Lower leg skin (tissue), 4 donors: ENCODE measurements around the gene DRG2. TPM values are rescaled to one million over a fixed set of nuclear protein-coding genes. Genes with fewer than 3 reads are reported as not detected.

Experiments
- DNase-seq, 2 donors: peaks; one replicate each; pipeline ENCODE4 v3.0.0-alpha.2; 2019; ENCODE audit warnings: low spot score in 2 of 2
- H3K4me3 ChIP-seq: fragments of 200-600 bp; sonication (generic); 2 replicates; pipeline ENCODE4 v1.5.1; 2017; ENCODE audit warnings: mild to moderate bottlenecking, low read depth; ENCODE audit not compliant: poor library complexity, severe bottlenecking
- POLR2A ChIP-seq, 2 donors: fragments of 450-650 bp; IDR thresholded peaks; one replicate each; pipeline ENCODE4 v1.6.1; 2016 to 2017; ENCODE audit warnings: antibody characterized with exemption in 2 of 2, mild to moderate bottlenecking in 1 of 2, moderate library complexity in 1 of 2
- WGBS, 2 donors: methylation state at CpG; one replicate each; pipeline ENCODE4 v1.1.5; 2018; 5-methylcytosine and 5-hydroxymethylcytosine counted together
- intact Hi-C: fragments of 100-400 bp; cut with DNase I; formaldehyde crosslinking; loops from one replicate; pipeline ENCODE4 v1.15.0; 2023; ENCODE audit warnings: low total_unique reads
- total RNA-seq, 4 donors: library from RNA; depleted of rRNA; stranded (reverse); fragments of >200 nt; gene quantifications; one replicate each; pipeline ENCODE4 v1.1.0, GENCODE V29; 2016
- TF ChIP-seq, protein P1 (sequence below), 3 donors: fragments of 450-650 bp; IDR thresholded peaks; one replicate each; pipeline ENCODE4 v1.5.1; 2016; ENCODE audit warnings: antibody characterized with exemption in 3 of 3, mild to moderate bottlenecking in 3 of 3, moderate library complexity in 2 of 3

DRG2 gene
- total RNA-seq, 4 donors from 2014 or later = 33.5 to 44.5 (median 37.4) TPM

DNA sequence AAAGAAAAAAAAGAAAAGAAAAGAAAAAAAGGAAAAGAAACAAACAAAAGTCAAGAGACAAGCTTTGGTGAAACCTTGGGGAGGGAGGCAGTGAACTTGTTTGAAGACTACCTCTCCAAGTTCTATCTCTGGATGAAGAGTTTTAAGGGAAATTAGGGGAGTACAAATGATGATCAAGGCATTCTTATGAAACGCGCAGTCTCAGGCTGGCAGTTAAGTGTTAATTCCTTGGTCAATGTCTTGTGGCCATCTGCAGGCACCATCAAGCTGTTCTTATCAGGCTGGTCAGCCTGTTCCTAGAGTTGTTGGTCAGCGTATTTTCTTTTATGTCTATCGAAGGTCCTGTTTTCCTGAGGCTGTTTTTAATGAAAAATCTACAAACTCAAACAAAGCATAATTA lies 8.2 kb upstream of the DRG2 start:
- H3K4me3 ChIP-seq = no peak overlapping the region
- no peak for TF ChIP-seq POLR2A (IDR thresholded peaks at IDR 0.05)
- TF ChIP-seq, protein P1, sequence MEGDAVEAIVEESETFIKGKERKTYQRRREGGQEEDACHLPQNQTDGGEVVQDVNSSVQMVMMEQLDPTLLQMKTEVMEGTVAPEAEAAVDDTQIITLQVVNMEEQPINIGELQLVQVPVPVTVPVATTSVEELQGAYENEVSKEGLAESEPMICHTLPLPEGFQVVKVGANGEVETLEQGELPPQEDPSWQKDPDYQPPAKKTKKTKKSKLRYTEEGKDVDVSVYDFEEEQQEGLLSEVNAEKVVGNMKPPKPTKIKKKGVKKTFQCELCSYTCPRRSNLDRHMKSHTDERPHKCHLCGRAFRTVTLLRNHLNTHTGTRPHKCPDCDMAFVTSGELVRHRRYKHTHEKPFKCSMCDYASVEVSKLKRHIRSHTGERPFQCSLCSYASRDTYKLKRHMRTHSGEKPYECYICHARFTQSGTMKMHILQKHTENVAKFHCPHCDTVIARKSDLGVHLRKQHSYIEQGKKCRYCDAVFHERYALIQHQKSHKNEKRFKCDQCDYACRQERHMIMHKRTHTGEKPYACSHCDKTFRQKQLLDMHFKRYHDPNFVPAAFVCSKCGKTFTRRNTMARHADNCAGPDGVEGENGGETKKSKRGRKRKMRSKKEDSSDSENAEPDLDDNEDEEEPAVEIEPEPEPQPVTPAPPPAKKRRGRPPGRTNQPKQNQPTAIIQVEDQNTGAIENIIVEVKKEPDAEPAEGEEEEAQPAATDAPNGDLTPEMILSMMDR (IDR thresholded peaks at IDR 0.05) = no peak
- intact Hi-C loops = no loop called here
- WGBS, 2 donors = 72 to 81% methylated on average over 4 of the region's 4 CpGs
- no peak for DNase-seq

DNA sequence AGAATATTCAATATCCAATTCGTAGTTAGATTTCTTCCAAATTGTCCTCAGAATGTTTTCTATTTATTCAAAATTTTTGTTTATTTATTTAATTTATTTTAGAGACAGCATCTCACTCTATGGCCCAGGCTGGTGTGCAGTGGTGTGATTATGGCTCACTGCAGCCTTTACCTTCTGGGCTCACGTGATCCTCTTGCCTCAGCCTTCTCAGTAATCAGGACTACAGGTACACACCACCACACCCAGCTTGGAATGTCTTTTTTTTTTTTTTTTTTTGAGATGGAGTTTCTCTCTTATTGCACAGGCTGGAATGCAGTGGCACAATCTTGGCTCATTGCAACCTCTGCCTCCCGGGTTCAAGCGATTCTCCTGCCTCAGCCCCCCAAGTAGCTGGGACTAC lies 3.5 kb upstream of the DRG2 start:
- H3K4me3 ChIP-seq = no peak overlapping the region
- 83 to 87% methylated on average over 4 of the region's 4 CpGs for WGBS, 2 donors
- TF ChIP-seq POLR2A (IDR thresholded peaks at IDR 0.05) = no peak
- TF ChIP-seq, protein P1 (IDR thresholded peaks at IDR 0.05) = no peak
- DNase-seq = no peak
- intact Hi-C loops = no loop called here

DNA sequence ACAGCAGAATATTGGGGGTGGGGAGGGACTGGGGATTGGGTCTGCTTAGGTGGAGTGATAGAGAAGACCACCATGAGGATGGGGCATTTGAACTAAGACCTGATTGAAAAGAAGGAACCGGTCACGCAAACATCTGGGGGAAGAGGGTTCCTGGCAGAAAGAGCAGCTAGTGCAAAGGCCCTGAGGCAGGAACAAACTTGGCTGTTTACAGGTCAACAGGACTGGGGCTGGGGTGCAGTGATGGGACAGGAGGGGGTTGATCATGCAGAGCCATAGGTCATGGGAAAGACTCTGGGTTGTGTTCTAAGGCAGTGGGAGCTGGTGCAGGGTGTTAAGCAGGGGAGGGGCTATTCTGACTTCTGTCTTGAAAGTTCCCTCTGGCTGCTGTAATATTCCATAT lies 1.9 kb downstream of the DRG2 start:
- 92% methylated on average over 2 of the region's 2 CpGs for WGBS, 2 donors
- no peak overlapping the region for H3K4me3 ChIP-seq
- DNase-seq = no peak
- intact Hi-C loops = no loop called here
- TF ChIP-seq, protein P1 (IDR thresholded peaks at IDR 0.05) = no peak
- TF ChIP-seq POLR2A (IDR thresholded peaks at IDR 0.05) = no peak

DNA sequence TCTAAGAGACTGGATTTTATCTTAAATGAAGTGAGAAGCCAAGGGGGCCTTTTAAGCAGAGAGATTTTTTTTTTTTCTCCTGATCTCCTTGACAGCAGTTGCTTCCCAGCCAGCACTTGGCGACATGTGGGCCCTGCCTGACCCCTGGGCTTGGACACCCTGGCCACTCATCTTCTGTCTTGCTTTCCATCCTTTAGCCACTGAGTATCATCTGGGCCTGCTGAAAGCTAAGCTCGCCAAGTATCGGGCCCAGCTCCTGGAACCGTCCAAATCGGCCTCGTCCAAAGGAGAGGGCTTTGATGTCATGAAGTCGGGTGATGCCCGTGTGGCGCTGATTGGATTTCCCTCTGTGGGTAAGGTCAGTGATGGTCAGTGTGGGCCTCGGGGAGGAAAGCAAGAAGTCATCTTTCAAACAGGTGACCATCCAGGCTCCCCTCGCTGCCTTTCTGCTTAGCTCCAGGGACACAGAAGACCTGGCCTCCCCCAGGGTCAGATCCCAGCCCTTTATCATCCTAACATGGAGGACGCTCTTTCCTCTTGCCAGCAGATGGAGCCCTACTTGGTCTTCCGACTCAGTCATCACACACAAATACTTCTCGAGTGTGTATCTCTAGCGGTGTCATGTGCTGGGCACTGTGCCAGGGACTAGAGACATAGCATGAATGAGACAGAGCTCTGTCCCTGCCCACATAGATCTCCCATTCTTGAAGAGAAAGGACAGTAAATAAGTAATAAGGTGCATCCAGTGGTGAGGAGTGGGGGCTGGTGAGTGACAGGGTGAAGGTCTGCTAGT lies 6.1 kb downstream of the DRG2 start:
- TF ChIP-seq, protein P1 (IDR thresholded peaks at IDR 0.05) = no peak
- no peak for TF ChIP-seq POLR2A (IDR thresholded peaks at IDR 0.05)
- DNase-seq = no peak
- intact Hi-C loops = no loop called here
- 76 to 80% methylated on average over 15 of the region's 15 CpGs for WGBS, 2 donors
- no peak overlapping the region for H3K4me3 ChIP-seq

DNA sequence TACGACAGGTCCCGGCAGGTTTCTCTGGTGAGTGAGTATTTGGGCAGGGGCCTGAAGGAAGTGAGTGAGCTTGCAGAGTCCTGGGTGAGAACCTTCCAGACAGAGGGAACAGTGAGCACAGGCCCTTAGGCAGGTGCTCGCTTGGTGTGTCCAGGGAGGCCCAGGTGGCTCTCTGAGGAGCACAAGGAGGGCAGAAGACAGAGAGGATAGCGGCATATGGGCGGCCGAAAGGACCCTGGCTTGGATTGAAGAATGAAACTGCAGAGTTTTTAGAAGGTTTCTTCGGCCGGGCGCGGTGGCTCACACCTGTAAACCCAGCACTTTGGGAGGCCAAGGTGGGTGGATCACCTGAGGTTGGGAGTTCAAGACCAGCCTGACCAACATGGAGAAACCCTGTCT lies 6.7 kb downstream of the DRG2 start:
- TF ChIP-seq, protein P1 (IDR thresholded peaks at IDR 0.05) = no peak
- TF ChIP-seq POLR2A (IDR thresholded peaks at IDR 0.05) = no peak
- intact Hi-C loops = no loop called here
- WGBS, 2 donors = 96 to 98% methylated on average over 10 of the region's 10 CpGs

DNA sequence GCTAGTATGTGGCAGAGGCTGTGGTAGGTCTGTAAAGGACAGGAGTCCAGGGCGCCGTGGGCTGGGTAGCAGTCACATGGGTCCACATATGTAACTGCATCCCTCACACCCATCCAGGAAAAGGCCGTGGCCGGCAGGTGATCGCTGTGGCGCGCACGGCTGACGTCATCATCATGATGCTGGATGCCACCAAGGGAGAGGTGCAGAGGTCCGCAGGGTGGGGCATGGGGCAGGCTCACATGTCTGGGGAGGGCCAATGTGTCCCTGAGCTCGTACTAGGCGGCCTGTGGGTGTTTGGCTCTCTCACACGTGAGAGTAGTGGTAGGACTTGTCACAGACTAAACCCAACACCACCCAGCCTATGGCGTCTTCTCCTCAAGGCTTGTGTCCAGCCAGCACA lies 11.8 kb downstream of the DRG2 start:
- DNase-seq = no peak
- 91 to 93% methylated on average over 14 of the region's 14 CpGs for WGBS, 2 donors
- intact Hi-C loops = no loop called here
- TF ChIP-seq, protein P1 (IDR thresholded peaks at IDR 0.05) = no peak
- no peak for TF ChIP-seq POLR2A (IDR thresholded peaks at IDR 0.05)
- no peak overlapping the region for H3K4me3 ChIP-seq

More for the DNA sequence above, 6.7 kb downstream of the DRG2 start:
- no peak for DNase-seq
- H3K4me3 ChIP-seq = no peak overlapping the region
